Measurements from ENCODE around the gene DNAJC8. TPM values are rescaled to one million over a fixed set of nuclear protein-coding genes. Genes with fewer than 3 reads are reported as not detected.

DNAJC8 gene
- total and polyA plus RNA-seq, 4 experiments from 2014 or later, result 71.5 to 199 (median 113) TPM

GRCh38 chr1:28190337-28190979 lies 42.4 kb downstream of the DNAJC8 start:
- intact Hi-C loops (cut with micrococcal nuclease), result no loop called here
- H3K4me1 ChIP-seq (ENCODE audit: insufficient read depth, low read length), result no peaks in the 10 kb centered on the region
- peak overlapping the region in 3 of 7 donors; percentile 42 to 80 (median 79) for H3K27ac Mint-ChIP-seq
- H3K27ac ChIP-seq (ENCODE audit: low read depth, low read length), result no peak overlapping the region
- POLR2A ChIA-PET (ENCODE audit: partially characterized antibody), result no interaction called here
- no peak overlapping the region for H3K4me3 ChIP-seq (ENCODE audit: low read length in 2 of 2)
- no peaks in the 10 kb centered on the region for H3K36me3 ChIP-seq (ENCODE audit: insufficient read depth, low read length)
- no peaks in the 10 kb centered on the region for H3K27me3 ChIP-seq (ENCODE audit: insufficient read depth, low read length)
- H3K4me1 Mint-ChIP-seq, result peaks cover 0 to 7% (median 3%) of the 10 kb centered on the region in 4 donors
- no peaks in the 10 kb centered on the region for H3K9me3 ChIP-seq (ENCODE audit: control insufficient read depth in 1 of 2, low read length in 2 of 2)
- H3K9me3 Mint-ChIP-seq, result no peaks in the 10 kb centered on the region
- H3K4me3 Mint-ChIP-seq, result no peak overlapping the region
- no peaks in the 10 kb centered on the region for H3K27me3 Mint-ChIP-seq
- peaks cover 2 to 7% of the 10 kb centered on the region in 2 donors for H3K36me3 Mint-ChIP-seq
- no peak for DNase-seq
- CTCF ChIA-PET (ENCODE audit: partially characterized antibody), result no interaction called here

GRCh38 chr1:28185071-28185470 lies 47.8 kb downstream of the DNAJC8 start:
- intact Hi-C loops (cut with micrococcal nuclease), result no loop called here
- DNase-seq, result no peak
- no peaks in the 10 kb centered on the region for H3K36me3 Mint-ChIP-seq
- peaks cover 7 to 17% (median 11%) of the 10 kb centered on the region in 4 donors for H3K4me1 Mint-ChIP-seq
- Histone ChIP-seq H3K36me3 (ENCODE audit: insufficient read depth, low read length) (no peaks in the 10 kb centered on the region), H3K27ac (ENCODE audit: low read depth, low read length) (no peak overlapping the region), H3K4me3 (ENCODE audit: low read length in 2 of 2) (no peak overlapping the region), H3K27me3 (ENCODE audit: insufficient read depth, low read length) (no peaks in the 10 kb centered on the region), H3K9me3 (ENCODE audit: control insufficient read depth in 1 of 2, low read length in 2 of 2) (no peaks in the 10 kb centered on the region), H3K4me1 (ENCODE audit: insufficient read depth, low read length) (peaks cover 6% of the 10 kb centered on the region)
- no peaks in the 10 kb centered on the region for H3K27me3 Mint-ChIP-seq
- no peaks in the 10 kb centered on the region for H3K9me3 Mint-ChIP-seq
- no peak overlapping the region for H3K27ac Mint-ChIP-seq
- ChIA-PET CTCF (ENCODE audit: partially characterized antibody) (no interaction called here), POLR2A (ENCODE audit: partially characterized antibody) (no interaction called here)
- no peak overlapping the region for H3K4me3 Mint-ChIP-seq

GRCh38 chr1:28180306-28181305 lies 52.2 kb downstream of the DNAJC8 start:
- H3K27ac Mint-ChIP-seq, result peak overlapping the region in 5 of 7 donors; percentile 3 to 74 (median 24)

GRCh38 chr1:28178690-28179485 lies 53.9 kb downstream of the DNAJC8 start:
- H3K27ac Mint-ChIP-seq, result no peak overlapping the region
- ChIA-PET CTCF (ENCODE audit: partially characterized antibody) (no interaction called here), POLR2A (ENCODE audit: partially characterized antibody) (no interaction called here)

More at GRCh38 chr1:28180306-28181305, 52.2 kb downstream of the DNAJC8 start:
- no peaks in the 10 kb centered on the region for H3K9me3 ChIP-seq (ENCODE audit: control insufficient read depth in 1 of 2, low read length in 2 of 2)
- peaks cover 7 to 17% (median 13%) of the 10 kb centered on the region in 4 donors for H3K4me1 Mint-ChIP-seq
- no peak overlapping the region for H3K4me3 ChIP-seq (ENCODE audit: low read length in 2 of 2)
- intact Hi-C loops (cut with micrococcal nuclease), result no loop called here
- no peaks in the 10 kb centered on the region for H3K36me3 ChIP-seq (ENCODE audit: insufficient read depth, low read length)
- POLR2A ChIA-PET (ENCODE audit: partially characterized antibody), result no interaction called here
- peak overlapping the region in 5 of 8 donors; percentile 29 to 72 (median 52) for H3K4me3 Mint-ChIP-seq
- peaks cover 0 to 2% of the 10 kb centered on the region in 2 donors for H3K27me3 Mint-ChIP-seq
- no peak overlapping the region for H3K27ac ChIP-seq (ENCODE audit: low read depth, low read length)
- CTCF ChIA-PET (ENCODE audit: partially characterized antibody), result no interaction called here
- no peaks in the 10 kb centered on the region for H3K27me3 ChIP-seq (ENCODE audit: insufficient read depth, low read length)
- DNase-seq, result no peak
- no peaks in the 10 kb centered on the region for H3K9me3 Mint-ChIP-seq
- peaks cover 6% of the 10 kb centered on the region for H3K4me1 ChIP-seq (ENCODE audit: insufficient read depth, low read length)
- no peaks in the 10 kb centered on the region for H3K36me3 Mint-ChIP-seq

GRCh38 chr1:28176492-28177470 lies 56.0 kb downstream of the DNAJC8 start, which contains the start of gene PTAFR:
Gene PTAFR (minus strand): TSS chr1:28176690. CDS start chr1:28151021, 25,669 bp downstream.
- H3K9me3 Mint-ChIP-seq, result no peaks in the 10 kb centered on the region
- H3K4me1 Mint-ChIP-seq, result peaks cover 16 to 33% (median 25%) of the 10 kb centered on the region in 4 donors
- no peak within 1 kb of the TSS for H3K4me3 ChIP-seq (ENCODE audit: low read length in 2 of 2)
- no peaks in the 10 kb centered on the region for H3K36me3 Mint-ChIP-seq
- H3K27ac ChIP-seq (ENCODE audit: low read depth, low read length), result no peak within 1 kb of the TSS
- no peak within 1 kb of the TSS for H3K27ac Mint-ChIP-seq
- no peaks in the 10 kb centered on the region for H3K27me3 ChIP-seq (ENCODE audit: insufficient read depth, low read length)
- H3K9me3 ChIP-seq (ENCODE audit: control insufficient read depth in 1 of 2, low read length in 2 of 2), result no peaks in the 10 kb centered on the region
- ChIA-PET POLR2A (ENCODE audit: partially characterized antibody) (no interaction called here), CTCF (ENCODE audit: partially characterized antibody) (no interaction called here)
- H3K4me1 ChIP-seq (ENCODE audit: insufficient read depth, low read length), result peaks cover 30% of the 10 kb centered on the region
- DNase-seq, result no peak
- H3K4me3 Mint-ChIP-seq, result no peak within 1 kb of the TSS
- H3K36me3 ChIP-seq (ENCODE audit: insufficient read depth, low read length), result no peaks in the 10 kb centered on the region
- intact Hi-C loops (cut with micrococcal nuclease), result no loop called here
- peaks cover 2% of the 10 kb centered on the region in 2 donors for H3K27me3 Mint-ChIP-seq

More at GRCh38 chr1:28178690-28179485, 53.9 kb downstream of the DNAJC8 start:
- Mint-ChIP-seq H3K4me1 (peaks cover 6 to 18% (median 14%) of the 10 kb centered on the region in 4 donors), H3K27me3 (peaks cover 0 to 2% of the 10 kb centered on the region in 2 donors), H3K9me3 (no peaks in the 10 kb centered on the region), H3K4me3 (no peak overlapping the region), H3K36me3 (no peaks in the 10 kb centered on the region)
- no peak for DNase-seq
- Histone ChIP-seq H3K9me3 (ENCODE audit: control insufficient read depth in 1 of 2, low read length in 2 of 2) (no peaks in the 10 kb centered on the region), H3K36me3 (ENCODE audit: insufficient read depth, low read length) (no peaks in the 10 kb centered on the region), H3K4me1 (ENCODE audit: insufficient read depth, low read length) (peaks cover 10% of the 10 kb centered on the region), H3K27me3 (ENCODE audit: insufficient read depth, low read length) (no peaks in the 10 kb centered on the region), H3K27ac (ENCODE audit: low read depth, low read length) (no peak overlapping the region), H3K4me3 (ENCODE audit: low read length in 2 of 2) (no peak overlapping the region)
- intact Hi-C loops (cut with micrococcal nuclease), result no loop called here

- H3K36me3 Mint-ChIP-seq, result no peaks in the 10 kb centered on the region
- H3K27me3 Mint-ChIP-seq, result peaks cover 2% of the 10 kb centered on the region in 2 donors
- H3K4me1 ChIP-seq (ENCODE audit: insufficient read depth, low read length), result peaks cover 36% of the 10 kb centered on the region
- CTCF ChIA-PET (ENCODE audit: partially characterized antibody), result no interaction called here
- no peak for DNase-seq
- H3K9me3 ChIP-seq (ENCODE audit: control insufficient read depth in 1 of 2, low read length in 2 of 2), result no peaks in the 10 kb centered on the region
- no peak overlapping the region for H3K4me3 ChIP-seq (ENCODE audit: low read length in 2 of 2)
- H3K4me3 Mint-ChIP-seq, result no peak overlapping the region
- H3K4me1 Mint-ChIP-seq, result peaks cover 17 to 36% (median 27%) of the 10 kb centered on the region in 4 donors
- no peaks in the 10 kb centered on the region for H3K27me3 ChIP-seq (ENCODE audit: insufficient read depth, low read length)
- no peak overlapping the region for H3K27ac Mint-ChIP-seq
- no peaks in the 10 kb centered on the region for H3K36me3 ChIP-seq (ENCODE audit: insufficient read depth, low read length)
- intact Hi-C loops (cut with micrococcal nuclease), result no loop called here
- no peaks in the 10 kb centered on the region for H3K9me3 Mint-ChIP-seq
- H3K27ac ChIP-seq (ENCODE audit: low read depth, low read length), result no peak overlapping the region
- POLR2A ChIA-PET (ENCODE audit: partially characterized antibody), result no interaction called here
These were observed 56.8 kb downstream of the DNAJC8 start for GRCh38 chr1:28175955-28176485.

Data from CD4-positive, alpha-beta memory T cell (primary cell).